Measurements from ENCODE around the gene FBXW11.

- TF ChIP-seq CTCF (IDR thresholded peaks at IDR 0.05): no peak
- no peak for TF ChIP-seq POLR2A (IDR thresholded peaks at IDR 0.05)
These were observed 21.6 kb downstream of the FBXW11 start for GRCh38 chr5:171984748-171985419.
